Measurements from ENCODE around the gene PNPLA7.

PNPLA7 gene

DNA sequence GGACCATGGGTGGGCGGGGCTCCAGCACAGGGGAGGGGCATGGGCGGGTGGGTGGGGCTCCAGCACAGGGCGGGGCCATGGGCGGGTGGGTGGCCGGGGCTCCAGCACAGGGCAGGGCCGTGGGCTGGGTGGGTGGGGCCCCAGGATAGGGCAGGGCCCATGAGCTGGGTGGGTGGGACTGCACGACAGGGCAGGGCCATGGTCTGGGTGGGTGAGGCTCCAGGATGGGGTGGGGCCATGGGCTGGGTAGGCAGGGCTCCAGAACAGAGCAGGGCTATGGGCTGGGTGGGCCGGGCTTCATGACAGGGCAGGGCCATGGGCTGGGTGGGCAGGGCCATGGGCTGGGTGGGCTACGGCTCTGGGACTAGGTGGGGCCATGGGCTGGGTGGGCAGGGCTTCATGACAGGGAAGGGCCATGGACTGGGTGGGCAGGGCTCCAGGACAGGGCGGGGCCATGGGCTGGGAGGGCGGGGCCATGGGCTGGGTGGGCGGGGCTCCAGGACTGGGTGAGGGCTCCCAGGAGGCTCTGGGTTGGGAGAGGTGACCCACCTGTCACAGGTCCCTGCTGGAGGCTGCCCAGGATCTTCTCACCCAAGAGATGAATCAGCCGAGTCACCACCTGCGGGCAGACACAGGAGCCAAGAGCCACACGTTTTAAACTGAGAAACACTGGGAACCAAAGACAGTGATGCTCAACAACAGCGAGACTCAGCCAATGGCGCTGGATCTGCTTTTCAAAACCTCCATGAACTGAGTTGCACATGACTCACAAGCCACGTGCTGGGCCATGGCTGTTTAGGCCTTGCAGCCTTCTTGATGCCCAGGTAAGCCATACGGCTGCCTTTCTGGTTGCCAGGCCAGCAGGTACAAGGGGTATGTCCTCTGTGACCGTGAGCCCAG is 57.5 kb downstream of the PNPLA7 start:
- DNase-seq: no peak

DNA sequence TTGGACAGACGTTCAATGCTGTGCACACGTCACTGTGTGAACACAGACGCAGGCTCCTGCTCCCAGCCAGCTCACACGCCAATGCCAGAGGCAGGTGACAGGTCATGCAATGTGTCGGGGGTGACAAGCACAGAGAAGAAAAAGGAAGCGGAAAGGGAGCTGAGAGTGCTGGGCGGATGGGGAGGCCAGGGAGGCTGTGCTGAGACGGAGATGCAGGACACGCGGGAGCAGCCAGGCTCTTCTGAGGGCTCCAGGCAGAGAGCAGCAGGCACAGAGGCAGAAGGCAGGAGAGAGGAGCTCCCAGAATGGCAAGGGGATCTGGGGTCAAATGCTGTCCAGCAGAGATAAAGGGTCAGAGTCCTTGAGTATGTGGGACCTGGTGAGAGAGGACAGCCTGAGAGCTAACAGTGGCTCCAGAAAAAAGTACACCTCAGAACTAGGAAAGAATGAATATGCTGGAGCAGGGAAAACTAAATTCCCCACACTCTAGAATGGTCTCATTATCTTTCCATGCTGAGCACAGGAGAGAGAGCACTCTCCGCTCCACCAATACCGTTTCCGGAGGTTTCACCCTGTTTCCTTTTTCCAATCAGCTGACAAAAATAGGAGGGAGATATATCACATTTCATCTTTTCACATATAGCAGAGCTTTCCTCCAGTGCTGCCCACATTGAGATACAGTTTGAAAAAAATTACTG is 58.3 kb downstream of the PNPLA7 start:
- DNase-seq: no peak

DNA sequence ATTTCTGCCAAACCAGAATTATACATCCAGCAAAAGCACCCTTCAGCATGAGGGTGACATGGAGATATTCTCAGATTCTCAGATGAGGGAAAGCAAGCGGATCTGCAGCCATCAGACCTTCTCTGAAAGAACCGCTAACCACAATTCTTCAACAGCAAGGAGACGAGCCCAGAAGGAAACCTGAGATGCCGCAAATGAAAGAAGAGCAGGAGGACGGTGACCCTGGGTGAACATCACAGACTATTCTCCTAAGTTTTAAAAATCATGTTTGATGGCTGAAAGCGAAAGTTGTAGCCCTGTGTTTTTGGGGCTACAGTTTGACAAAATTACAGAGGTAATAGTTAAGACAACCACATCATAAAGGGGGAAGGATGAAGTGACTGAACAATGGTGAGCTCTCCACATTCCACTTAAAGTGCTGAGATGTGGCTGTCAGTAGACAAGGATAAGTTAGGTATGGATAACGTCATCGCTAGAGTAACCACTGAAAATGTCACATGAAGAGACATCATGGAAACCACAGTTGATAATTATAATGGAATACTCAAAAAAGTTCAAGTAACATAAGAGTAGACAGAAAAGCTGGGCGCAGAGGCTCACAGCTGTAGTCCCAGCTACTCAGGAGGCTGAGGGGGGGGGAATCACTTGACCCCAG is 59.5 kb downstream of the PNPLA7 start:
- DNase-seq: no peak

DNA sequence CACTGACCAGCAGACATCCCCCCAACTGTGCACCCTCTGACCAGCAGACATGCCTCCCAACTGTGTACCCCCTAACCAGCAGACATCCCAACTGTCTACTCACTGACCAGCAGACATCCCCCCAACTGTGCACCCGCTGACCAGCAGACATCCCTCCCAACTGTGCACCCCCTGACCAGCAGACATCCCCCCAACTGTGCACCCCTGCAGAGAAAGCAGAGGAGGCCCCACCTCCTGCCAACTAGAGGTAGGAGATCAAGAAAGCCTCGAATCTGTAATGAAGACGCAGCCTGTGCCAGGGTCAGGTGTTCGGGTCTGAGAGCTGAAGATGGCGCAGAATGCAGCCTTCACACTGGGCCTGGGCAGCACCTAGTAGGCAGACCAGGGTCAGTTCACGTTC is 61.3 kb downstream of the PNPLA7 start:
- DNase-seq: no peak

DNA sequence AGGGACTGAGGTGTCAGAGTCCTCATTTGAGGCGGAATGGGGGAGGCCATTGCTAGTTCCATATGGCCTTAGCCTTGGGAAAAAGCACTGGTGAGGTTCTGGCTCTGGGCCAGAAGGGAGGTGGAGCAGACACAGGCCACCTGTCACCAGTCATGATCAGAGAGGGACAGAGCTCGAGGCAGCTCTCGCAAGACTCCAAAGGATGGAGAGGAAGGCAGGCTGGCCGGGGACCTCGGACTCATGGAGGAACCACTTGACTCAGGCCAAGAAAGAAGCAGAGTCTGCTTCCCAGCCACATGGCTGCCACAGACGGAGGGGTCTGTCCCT is 61.9 kb downstream of the PNPLA7 start:
- DNase-seq: no peak

DNA sequence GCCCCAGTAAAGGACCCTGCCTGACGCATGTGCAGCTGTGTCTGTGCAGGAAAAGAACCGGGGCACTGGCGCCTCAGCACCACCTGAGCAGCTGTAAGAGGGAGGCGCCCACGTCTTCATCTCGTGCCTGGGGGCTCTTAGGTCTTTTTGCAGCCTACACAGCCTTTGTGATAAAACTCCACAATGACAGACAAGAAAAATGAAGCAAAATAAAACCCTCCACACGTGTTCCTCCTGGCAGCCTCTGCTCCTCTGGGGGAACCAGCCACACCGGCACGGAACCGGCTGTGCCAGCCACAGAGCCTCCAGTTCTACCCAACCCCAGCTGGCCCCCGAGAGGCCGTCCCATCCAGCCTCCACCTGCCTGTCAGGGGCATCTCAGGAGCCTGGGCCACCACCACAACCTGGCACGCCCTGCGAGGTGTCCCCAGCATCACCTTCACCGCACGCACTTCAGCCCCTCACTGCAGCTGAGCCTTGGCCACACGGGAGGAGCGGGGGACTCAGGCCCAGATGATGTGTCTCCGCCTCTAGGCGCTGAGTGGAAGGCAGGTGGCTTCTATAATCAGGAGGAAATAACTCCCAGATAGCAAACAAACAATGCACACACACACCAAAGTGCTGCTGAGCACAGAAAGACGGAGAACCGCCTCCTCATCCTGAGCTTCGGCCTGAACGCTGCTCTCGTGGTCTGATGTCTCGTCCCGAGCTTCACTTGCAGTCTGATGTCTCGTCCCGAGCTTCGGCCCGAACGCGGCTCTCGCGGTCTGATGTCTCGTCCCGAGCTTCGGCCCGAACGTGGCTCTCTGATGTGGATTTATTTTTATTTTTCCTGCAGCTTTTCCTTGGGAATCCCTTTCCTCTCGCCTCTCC is 62.5 kb downstream of the PNPLA7 start:
- DNase-seq: no peak

DNA sequence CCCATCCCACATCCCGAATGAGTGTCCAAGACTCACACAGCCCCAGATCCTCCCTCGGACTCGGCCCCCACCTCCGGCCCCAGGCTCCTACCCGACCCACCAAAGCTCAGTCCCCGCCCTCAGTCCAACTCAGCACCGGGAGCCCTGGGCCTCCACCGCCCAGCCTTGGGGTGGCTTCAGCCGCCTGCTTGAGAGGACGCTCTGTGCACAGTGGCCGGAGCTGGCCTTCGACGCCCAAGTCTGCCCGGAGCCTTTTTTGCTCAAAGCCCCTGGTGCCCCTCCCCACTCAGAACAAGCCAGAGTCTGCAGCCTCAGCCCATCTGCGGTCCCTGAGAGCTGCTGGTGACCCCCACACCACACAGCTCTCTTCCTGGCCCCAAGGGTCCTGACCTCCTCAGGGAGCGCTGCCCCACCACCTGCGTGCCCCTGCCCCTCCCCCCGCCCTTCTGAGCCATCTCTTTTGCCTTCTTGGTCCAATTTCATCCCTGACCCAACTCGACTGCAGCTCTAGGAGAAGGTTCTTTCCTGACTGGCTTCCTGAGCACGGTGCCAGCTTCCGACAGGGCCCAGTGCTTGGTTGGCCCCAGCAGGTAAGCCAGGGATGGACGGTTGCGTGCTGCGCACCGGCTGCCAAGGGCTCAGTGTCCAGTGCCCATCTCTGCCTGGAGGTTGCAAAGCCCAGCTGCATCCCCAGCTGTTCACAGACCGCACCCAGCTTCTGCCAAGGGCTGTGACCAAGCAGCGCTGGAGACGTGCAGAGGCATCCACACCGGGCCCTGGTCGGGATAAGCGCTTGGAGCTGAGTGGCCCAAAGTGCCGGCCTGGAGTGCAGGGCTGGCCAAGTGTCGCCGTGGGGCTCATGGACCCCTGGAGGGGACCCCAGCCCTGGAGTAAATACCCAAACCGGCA is 63.4 kb downstream of the PNPLA7 start:
- DNase-seq: no peak

DNA sequence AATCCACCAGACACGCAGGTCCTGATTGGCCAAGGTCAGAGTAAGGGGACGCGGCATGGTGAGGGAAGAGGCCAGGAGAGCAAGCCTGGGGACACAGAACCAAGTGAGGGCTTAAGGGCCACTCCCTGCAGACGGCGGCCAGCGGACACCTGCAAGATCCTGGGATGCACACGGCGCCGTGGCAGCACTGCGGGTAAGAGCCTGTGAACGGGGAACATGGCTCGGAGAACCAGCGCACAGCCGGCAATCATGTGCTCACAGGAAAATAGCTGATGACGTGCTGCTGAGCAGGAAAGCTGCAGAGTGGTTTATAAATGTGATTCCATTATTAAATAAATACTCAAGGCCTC is 64.1 kb downstream of the PNPLA7 start:
- no peak for DNase-seq

DNA sequence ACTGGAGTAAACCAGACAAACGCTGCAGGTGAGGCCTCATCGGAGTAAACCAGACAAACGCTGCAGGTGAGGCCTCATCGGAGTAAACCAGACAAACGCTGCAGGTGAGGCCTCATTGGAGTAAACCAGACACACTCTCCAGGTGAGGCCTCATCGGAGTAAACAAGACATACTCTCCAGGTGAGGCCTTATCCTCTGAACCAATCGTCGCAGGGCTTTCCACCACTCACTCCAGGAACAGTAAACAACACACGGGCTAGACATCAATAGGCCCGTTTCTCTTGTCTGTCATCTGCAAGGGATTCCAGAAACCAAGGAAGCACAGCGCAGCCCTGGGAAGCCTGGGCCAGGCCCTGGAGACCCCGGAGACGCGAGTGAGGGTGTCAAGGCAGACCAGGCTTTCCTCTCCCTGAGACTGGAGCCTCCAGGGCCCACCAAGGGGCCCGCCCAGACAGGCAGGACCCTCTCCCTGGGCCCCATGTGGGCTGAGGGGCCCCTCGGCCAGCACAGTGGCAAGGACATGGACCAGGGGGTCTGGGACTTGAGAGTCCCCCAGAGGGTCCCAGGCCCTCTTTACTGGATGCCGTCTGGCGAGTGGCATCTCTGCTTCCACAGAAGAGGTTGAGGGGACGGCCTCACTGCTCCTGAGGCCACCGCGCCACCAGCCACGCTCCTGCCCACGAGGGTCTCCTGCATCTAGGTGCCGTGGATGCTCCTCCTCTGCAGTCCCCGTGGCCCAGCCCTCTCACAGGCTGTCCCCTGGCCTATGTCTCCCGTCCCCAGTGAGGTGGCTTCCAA is 64.7 kb downstream of the PNPLA7 start:
- no peak for DNase-seq

DNA sequence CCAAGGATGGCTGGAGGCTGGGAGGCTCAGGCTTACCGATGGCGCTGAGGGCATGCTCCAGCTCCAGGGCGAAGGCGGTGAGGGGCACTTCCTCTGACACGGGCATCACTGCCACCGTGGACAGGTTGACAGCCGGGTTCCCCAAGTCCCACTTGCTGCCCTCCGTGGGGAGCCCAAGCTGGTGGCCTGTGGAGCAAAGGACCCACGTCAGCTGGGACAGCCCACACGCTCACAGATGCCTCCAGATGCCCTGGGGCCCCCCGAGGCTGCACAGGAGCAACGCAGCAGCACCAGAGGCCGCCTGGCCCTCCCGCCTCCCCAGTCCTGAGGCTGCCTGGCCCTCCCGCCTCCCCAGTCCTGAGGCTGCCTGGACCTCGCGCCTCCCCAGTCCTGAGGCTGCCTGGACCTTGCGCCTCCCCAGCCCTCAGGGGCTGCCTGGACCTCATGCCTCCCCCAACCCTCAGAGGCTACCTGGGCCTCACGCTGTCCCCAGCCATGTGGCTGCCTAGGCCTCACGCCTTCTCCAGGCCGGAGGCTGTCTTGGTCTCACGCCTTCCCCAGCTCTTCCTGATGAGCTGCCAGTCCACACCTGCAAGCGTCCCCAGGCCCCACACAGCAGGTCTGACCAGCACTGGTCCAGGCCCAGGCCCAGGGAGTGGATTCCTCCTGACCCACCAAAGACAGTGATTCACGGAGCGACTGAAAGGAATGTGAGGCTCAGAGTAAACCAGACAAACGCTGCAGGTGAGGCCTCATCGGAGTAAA is 65.5 kb downstream of the PNPLA7 start:
- DNase-seq: no peak

DNA sequence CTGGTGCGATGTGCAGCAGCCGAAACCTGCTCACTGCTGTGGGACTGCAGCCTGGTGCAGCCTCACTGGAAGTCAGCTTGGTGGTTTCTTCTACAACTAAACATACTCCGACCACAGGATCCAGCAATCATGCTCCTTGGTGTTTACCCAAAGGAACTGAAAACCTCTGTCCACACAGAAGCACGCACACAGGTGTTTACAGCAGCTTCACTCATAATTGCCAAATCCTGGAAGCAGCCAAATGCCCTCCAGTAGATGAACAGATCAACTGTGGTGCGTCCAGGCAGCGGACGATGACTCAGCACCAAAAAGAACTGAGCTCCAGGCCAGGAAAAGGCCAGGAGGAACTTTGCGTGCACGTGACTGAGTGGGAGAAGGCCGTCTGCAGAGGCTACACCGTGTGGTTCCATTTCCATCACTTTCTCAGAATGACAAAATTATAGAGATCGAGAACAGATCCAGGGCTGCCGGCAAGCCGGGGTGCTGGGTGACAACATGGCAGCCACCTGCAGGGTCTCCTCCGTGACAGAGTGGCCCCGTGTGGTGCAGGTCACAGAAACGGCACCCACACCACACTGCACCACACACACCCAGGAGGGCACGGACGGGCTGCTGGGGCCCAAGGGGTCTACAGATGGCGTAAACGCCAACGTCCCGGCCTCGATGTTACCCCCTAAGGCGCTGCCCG is 68.0 kb downstream of the PNPLA7 start:
- no peak for DNase-seq

DNA sequence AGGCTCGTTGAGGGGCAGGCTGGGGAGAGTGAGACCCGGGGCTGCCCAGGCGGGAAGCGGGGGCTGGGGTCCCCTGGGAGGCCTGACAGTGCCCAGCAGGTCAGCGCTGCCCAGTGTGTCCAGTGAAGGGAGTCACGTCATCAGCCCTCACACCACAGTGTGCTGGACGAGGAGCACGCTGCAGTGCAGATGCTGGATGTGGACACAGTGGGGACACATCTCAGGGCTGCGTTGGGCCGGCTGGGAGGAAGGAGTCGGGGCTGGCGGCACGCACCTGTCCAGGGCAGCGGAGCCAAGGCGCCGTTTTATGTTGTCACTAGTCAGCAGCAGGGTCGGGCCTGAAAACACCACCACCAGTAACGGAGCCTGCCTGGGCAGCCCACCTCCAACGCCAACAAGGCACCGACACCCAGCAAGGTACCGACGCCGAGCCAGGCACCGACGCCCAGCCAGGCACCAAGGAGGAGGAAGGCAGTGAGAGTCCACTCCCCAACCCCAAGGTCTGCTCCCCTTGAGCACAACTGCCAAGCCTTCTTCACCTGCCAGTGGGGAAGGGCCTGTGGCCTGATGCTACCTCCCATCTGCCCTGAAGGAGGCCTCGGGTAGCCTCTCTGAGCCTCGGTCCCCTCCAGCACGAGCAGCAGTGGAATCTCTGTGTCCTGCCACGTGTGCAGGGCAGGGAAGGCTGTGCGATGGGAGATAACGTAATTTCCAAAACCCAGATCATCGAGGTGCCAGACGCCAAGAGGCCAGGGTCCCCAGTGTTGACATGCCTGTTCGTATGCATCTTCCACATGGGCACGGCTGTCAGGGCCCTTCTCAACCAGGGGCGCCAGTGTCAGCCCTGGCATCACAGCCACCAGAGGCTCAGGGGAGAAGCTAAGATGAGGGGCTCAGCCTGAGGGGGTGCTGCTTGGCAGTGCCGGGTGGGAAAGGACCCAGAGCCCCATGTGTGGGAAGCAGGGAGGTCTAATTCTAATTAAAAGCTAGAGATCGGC is 69.2 kb downstream of the PNPLA7 start:
- DNase-seq: no peak

DNA sequence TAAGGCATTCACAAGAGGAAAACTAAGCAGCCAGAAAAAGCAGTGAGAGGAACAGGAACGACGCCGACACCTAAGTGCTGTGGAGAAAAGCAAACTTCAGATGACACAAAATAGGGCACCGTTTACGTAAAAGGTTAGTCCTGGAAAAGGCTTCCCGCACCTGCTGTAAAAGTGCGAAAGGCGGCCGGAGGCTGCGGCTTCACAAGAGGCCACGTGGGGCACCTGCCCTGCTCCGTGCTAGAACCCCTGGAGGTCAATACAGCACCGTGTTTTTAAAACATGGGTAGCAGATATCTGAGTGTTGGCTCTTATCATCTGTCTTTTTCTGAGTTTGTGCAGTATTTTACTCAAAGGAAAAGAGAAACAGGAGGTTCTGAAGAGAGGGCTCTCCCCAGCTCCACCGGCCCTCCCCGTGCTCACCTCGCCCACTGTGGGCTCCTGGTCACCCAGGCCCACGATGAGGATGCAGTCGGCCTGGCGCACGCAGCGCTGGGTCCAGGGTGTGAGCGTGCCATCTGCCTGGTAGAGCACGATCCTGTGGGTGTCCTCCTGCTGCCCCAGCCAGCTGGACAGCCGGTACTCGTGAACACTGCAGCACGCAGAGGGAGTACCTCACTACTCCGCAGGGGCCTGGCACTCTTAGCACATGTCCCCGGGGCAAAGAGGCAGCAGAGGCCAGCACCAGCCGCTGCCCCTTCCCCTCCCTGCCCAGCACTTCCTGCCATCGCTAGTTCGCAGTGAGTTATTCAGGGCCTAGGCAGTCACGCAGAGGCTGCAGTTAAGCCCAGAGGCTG is 70.1 kb downstream of the PNPLA7 start:
- DNase-seq: no peak

DNA sequence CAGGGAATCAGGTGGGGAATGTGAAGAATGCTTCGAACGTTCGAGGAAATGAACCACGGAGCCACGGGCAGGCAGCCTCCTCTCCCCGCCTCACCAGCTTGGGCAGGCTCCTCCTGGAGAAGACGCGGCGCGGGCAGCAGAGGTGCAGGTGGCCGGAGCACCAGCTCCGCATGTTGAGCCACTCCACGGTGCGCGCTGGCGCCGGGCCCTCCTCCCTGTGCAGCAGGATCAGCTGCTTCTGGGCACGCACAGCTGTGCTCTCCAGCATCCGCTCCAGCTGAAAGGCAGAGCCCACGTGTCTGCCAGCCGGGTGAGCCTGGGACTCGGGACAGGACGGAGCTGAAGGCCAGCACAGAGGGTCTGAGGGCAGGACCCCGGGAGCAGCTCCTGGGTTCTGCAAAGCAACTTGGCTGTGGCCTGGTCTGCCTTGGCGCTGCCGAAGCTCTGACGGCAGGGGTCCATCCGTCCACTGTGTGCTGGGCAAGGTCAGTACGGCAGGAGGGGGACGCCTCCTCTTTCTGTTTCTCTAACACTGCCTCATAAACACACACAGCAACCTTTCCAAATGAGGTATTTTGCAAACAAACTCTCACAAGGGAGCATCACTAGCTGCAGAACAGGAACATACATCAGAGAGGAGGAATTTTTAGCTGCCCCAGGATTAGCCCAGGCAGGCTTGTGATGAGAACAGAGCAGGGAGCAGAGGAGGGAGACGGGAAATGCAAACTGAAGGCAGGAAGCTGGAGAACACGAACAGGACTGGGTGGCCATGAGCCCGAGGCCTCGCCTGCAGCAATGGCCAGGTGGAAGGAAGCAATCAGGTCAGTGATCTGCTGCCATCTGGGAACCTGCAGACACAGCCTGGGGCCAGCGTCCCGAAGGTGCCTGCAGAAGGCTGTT is 71.0 kb downstream of the PNPLA7 start:
- DNase-seq: no peak

DNA sequence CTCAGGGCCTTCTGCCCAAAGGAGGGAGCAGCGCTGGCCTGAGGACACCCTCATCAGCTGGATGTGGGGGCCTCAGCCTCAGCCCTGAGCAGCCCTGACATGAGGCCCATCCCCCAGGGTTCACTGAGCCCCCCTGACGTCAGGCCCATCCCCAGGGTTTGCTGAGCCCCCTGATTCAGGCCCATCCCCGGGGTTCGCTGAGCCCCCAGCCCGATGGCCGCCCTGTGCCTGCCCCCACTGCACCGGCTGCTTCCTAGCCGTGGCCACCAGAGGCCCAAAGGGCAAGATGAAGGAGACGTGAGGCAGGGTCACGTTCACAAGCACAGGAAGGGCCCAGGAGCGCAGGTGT is 71.6 kb downstream of the PNPLA7 start:
- DNase-seq: no peak

DNA sequence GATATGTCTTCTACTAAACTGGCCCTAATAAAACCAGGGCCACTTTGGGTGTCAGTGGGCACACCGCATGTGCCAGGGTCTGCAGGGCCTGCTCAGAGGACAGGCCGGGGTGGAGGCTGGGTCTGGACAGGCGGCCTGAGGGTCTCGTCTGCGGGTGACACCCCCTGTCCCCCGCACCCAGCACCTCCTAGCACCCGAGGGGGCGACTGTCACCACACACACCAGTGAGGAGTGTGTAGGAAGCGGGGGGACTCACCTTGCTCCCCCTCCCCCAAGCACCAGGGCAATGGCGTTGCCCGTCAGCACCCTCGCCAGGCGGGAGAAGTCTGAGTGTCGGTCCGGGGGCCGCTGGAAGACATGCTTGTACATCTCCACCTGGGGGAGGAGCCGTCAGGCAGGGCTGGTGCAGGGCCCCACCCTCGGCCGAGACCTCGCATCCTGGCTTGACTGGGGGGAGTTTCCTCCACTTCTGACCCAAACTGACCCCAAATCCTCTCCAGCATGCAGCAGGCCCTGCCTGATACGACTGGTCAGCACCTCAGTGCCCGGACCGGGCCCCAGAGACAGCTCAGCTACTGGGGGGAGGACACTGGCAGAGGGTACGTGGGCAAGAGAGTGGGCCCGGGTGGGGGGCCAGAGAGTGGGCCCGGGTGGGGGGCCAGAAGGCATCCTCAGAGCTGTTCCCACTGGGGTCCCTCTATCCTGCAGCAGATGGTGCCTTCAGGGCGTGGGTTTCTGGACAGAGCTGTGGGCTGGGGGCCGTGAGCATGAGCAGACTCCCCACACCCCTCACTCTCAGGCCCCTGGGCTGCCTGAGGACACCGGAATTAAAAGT is 72.2 kb downstream of the PNPLA7 start:
- no peak for DNase-seq

Measured in activated effector memory CD4-positive, alpha-beta T cell treated with anti-CD3 and anti-CD28 coated beads, Interleukin-2, amount 50 U/mL, for 16 hours (primary cell).